GM18858 (cell line): ENCODE measurements around the gene NMB.
"Not testable (repeated sequence)": the region's sequence is repeated elsewhere in the genome, so short reads cannot be mapped to it uniquely, and the experiment has no call there.

ENCODE experiments used
- ATAC-seq: cut with Tn5 transposase; IDR thresholded peaks from one replicate; pipeline ENCODE4 v1.9.1; 2021; ENCODE audit not compliant: unreplicated experiment

Gene NMB

DNA sequence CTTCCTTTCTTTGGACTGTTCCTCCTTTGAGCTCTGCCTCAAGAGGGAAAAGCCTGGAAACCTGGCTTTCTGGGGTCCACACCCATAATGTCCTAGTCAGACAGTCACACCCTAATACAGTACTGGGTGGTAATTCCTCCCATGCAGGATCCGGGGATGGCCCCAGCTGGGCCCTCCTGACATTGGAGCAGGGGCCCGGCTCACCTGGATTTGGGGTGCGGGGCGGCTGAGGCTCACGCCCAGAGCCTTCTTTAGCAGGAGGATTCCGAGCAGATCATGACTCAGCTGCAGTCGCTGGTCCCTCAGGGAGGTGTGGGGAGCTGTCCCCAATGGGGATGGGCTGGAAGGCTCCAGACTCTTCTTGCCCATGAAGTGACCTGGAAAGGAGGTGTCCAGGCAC lies 1.0 kb downstream of the NMB start:
- ATAC-seq = no peak

DNA sequence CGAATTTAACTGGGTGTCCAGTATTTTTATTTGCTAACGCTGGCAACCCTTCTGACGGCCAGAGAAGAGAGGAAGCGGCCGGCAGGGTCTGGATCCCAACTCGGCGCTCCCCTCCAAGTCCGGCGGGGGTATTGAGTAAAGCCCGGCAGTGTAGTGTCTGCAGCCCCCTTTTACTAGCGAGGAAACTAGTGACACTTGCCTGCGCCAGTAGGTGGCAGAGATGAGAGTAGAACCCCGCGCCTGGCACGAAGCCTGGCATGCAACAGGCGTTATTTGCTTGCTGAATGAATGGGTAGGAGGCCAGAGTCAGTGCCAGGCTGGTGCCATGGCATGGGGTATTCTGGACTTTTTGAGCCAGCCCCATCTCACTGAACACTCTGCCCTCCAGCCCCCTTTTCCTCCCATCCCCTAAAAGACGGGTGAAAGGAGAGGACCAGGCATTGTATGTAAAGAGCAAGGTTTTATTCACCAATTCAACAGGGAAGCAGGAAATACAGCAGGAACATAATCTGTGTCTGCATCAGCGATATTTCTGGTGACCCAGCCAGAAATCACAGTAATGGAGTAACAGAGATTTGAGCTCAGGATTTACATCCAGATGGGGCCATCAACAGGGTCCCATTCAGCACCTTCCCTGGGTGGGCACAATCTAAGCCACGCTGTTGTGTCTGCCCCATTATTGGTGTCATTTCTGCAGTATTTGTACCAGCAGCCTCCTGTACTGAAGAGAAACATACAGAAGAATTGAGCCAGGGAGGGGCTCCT lies 3.1 kb downstream of the NMB start:
- no peak for ATAC-seq

DNA sequence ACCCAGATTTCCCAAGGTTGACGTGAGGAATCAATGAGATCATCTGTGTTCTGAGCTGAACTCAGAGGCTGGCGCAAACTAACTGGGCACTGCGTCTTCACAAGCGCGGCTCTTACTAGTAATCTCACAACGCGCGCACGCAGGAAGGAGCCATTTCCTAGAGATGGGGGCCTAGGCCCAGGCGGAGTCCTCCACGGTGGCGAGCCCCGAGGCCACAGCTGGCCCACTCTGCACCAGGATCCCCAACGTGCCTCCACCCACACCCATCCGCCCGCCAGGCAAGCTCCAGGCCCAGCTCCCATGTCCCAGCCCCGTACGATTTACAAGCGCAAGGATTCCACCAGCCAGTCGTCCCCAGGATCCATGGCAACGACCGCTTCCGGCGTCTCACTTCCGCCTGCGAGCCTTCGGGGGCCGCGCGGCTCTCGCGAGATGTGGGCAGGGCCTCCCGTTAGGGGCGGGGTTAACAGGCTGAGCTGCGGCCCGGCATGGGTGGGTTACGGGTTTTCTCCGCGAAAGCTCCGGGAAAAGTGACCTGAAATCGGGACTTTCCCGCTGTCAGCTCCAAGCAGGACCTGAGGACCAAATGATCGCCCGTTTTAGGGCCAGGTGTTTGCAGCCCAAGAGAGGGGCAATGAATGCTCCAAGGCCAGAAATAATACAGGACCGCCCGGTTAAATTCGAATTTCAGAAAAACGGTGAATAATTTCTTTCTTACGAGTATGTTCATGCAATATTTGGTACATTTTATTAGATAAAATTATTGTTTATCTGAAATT lies 3.9 kb downstream of the NMB start, which contains the start of gene WDR73:
TSS of gene WDR73 (minus strand) at position 374 of the 779 bp plus-strand sequence. CDS start at position 365, 9 bp downstream.
- ATAC-seq = peak; percentile 60

DNA sequence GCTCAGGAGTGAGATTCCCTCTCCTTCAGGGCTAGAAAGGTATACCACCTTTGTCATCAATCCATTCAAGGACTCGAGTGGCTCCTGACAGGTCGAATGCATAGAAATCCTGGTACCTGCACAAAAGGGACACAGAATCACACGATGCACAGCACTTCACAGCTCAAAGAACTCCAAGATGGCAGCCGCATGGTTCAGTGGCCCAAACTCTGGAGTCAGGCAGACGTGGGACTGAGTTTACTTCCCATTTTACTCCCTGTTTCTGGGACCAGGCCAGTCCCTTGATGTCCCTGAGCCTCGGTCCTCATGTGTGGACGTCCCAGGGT lies 4.5 kb downstream of the NMB start:
- no peak for ATAC-seq

DNA sequence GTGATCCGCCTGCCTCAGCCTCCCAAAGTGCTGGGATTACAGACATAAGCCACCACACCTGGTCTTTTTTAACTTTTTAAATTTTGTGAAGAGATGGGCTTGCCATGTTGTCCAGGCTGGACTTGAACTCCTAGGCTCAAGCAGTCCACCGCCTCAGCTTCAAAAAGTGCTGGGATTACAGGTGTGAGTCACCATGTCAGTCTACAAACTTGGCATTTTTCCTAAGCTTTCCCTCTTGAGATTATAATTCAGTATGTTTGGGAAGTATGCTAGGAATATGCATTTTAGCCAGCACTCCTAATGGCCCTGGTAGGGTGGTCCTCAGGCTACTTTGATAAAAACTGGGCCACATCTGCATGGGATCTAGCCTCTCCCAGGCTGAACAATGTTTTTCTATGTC lies 8.3 kb downstream of the NMB start:
- no peak for ATAC-seq

DNA sequence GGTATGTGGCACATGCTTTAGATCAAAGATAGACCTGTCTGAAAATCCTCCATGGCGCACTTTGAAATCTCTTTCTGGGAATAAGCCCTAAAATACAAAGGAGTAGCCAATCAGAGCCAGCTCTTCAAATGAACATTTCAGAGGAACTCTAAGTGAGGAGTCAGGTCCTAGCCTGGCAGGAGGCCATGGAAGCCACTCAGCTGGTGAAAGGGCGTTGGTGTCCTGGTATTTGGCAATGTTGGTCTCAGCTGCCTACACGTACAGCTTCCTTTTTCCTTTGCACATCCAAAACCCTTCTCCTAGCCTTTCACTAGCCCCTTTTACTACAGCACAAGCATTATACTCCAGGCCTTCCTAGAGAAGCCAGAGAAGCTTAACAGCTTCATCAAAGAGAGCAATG lies 9.5 kb downstream of the NMB start:
- ATAC-seq = no peak

DNA sequence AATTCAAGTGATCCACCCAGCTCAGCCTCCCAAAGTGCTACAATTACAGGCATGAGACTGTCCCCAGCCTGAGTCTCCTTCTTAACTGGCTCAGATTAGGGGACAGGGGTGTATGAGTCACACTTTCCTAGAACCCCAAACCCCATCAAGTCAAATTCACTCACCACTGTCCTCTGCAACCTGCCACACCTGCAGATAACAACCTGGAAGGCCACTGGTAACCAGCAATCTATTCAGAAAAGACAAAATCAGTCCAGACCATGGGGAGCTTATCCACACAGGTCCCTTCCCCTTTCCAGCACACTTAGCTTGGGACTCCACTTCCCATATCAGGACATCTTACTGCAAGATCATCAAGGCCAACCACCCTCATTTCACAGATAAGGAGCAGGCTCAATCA lies 10.3 kb downstream of the NMB start:
- no peak for ATAC-seq

DNA sequence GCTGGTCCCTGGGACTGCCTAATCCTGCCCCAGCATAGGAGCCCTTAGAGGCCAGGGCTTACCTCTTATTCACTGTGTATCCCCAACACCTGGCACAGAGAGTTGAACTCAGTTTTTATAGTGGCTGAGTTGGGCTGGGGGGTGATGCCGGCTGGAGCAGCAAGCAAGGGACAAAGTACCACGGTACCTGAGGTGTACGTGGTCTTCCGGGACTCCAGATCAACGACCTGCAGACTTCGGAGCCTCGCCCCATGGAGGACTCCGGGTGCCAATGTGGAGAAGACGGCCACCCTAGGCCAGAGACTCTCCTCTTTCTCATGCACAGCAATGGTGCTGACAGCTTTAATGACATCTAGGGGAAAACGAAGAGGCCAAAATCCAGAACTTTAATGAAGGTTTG lies 12.0 kb downstream of the NMB start:
- no peak for ATAC-seq

DNA sequence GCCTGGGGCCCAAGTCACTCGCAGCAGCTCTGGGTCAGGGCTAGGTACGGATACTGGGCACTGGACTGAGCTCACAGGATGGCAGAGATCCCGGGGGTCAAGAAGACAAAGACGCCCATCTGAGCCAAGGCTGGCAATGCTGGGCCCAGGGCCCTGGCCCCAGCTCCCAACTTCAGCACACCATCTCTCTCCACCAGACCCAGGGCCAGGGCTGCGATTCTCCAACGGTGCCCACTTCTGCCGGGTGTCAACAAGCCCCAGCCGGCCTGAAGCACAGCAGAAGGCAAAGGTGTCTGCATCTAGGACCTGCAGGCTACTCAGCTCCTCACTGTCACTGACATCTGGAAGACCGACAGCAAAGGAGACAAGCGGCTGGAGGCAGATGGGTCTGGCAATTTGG lies 12.5 kb downstream of the NMB start:
- no peak for ATAC-seq

DNA sequence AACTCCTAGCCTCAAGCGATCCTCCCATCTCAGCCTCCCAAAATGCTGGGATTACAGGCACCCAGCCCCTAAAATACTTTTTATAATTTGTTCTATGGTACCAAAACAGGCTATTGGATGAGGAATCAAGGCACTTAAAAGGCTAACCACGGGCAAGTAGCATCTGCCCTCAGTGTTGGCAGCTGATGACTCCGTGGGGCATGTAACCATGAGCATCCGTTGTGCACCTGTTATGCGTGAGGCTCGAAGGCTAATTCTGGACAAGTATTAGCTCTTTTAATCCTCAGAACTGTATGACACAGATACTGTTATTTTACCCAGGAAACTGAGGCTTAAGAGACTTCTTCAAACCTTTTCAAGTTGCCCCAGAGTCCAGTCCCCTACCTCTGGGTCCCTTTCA lies 14.2 kb downstream of the NMB start:
- ATAC-seq = no peak

DNA sequence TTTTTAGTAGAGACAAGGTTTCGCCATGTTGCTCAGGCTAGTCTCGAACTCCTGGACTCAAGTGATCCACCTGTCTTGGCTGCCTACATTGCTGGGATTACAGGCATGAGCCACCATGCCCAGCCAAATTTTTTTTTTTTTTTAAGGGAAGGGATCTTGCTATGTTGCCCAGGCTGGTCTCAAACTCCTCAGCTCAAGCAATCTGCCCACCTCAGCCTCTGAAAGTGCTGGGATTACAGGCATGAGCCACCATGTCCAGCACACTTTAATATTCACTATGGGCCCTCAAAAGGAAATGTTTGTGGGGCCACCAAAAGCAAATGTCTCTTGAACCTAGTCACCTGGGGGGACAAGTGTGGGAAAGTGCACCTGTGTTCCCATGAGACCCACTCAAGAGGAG lies 15.4 kb downstream of the NMB start:
- not testable (repeated sequence) for ATAC-seq

DNA sequence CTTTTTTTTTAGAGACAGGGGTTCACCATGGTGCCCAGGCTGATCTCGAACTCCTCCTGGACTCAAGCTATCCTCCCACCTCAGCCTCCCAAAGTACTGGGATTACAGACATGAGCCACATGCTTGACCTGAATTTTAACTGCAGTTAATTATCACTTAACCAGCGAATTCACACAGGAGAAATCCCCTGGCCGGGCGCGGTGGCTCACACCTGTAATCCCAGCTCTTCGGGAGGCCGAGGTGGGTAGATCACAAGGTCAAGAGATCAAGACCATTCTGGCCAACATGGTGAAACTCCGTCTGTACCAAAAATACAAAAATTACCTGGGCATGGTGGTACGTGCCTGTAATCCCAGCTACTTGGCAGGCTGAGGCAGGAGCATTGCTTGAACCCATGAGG lies 16.1 kb downstream of the NMB start:
- not testable (repeated sequence) for ATAC-seq

DNA sequence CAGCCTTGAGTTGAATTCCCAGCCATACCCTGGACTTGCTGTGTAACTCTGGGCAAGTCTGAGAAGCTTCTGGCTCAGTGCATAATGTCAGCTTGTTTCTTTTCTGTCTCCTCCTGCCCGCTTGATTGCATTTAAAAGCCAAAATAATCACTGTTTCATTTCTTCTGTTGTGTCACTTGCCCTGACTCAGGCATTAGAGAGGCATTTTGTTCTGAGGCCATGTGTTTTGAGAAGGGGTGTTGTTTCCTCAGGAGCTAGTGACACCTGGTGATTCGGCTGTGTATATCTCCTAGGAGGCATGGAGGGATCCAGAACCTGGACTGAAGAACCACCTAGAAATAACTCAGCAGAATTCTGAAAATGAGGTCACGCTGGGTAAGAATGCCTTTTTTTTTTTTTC lies 19.9 kb downstream of the NMB start:
- no peak for ATAC-seq

DNA sequence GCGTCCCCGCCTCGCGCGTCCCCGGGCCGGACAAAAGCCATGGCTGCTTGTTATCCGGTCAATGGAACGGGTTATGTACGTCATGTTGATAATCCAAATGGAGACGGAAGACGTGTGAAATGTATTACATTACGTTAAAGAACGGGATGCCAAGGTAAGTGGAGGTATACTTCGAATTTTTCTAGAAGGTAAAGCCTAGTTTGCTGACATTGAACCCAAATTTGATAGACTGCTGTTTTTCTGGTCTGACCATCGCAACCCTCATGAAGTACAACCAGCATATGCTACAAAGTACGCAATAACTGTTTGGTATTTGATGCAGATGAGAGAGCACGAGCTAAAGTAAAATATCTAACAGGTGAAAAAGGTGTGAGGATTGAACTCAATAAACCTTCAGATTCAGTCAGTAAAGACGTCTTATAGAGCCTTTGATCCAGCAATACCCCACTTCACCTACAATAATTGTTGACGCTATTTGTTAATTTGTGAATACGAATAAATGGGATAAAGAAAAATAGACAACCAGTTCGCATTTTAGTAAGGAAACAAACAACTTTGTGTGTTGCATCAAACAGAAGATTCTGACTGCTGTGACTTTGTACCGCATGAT lies 23.7 kb downstream of the NMB start:
- ATAC-seq = no peak

DNA sequence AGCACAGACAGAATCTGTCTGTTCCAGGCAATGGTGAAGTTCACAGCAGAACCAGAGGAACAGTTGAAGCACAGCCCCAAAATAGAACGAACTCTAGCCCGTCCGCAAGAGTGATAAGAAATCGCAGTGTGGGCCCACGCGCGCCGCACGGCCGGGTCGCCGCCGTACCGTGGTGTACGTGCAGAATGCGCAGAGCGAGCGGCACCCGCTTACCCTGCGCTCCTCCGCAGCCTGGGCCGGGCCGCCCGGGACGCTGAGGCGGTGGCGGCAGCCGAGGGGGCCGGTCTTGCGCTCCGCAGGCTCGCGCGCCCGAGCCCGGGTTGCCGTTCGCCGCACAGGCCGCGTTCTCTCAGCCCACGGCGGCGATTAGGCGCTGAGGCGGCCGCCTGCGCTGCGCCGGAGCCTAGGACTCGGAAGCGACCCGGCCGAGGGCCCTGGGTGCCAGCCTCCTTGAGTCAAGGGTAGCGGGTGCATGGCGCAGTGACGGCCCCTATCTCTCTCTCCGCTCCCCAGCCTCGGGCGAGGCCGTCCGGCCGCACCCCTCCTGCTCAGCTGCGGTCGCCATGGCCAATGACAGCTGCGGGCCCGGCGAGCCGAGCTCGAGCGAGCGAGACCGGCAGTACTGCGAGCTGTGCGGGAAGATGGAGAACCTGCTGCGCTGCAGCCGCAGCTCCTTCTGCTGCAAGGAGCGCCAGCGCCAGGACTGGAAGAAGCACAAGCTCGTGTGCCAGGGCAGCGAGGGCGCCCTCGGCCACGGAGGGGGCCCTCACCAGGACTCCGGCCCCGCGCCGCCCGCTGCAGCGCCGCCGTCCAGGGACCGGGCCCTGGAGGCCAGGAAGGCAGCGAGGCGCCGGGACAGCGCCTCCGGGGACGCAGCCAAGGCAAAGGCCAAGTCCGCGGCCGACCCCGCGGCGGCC lies 24.4 kb downstream of the NMB start:
- peak; percentile 35 for ATAC-seq

DNA sequence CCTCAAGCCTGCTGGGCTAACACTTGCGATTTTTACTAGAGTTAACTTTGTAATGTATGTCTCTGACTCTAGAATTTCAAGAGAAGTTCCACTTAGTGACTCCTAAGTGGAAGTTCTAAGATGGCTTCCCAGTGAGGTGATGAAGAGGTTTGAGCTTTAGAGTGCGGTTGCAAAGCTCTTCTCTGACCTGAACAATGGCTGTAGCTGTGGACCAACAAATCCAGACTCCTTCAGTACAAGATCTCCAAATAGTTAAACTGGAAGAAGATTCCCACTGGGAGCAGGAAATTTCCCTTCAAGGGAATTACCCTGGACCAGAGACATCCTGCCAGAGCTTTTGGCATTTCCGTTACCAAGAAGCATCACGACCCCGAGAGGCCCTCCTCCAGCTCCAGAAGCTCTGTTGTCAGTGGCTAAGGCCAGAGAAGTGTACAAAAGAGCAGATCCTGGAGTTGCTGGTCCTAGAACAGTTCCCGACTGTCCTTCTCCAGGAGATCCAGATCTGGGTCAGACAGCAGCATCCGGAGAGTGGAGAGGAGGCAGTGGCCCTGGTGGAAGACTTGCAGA lies 26.2 kb downstream of the NMB start:
- no peak for ATAC-seq

DNA sequence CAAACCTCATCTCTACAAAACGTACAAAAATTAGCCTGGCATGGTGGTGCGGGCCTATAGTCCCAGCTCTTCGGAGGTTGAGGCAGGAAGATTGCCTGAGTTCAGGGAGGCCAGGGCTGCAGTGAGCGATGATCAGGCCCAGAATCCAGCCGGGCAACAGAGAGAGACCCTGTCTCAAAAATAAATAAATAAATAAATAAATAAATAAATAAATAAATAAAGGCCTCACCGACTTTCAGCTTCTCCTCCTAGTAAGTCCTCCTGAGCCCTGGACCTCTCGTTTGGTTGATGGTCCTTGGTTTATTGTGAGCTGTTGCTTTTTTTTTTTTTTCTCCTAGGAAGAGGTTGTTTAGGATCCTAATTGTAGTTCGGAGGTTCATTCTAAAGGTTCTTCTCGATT lies 29.0 kb downstream of the NMB start:
- ATAC-seq = no peak

DNA sequence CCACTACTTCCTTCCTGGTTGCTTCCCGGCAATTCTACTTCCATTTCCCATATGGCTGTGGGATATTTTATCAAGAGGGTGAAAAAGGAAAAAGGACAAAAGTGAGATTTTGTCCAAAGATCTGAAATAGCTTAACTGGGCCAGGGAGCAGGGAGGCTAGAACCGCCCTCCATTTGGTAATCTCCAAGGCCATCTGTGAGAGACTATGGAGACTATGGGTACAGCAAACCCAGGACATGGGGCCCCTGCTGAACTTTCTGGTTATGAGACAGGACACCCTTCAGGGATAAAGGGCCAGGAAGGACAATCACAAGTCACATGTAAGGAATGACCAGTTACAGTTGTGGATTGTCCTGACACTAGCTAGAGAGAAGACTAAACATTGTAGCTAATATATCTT lies 32.9 kb downstream of the NMB start:
- ATAC-seq = no peak

DNA sequence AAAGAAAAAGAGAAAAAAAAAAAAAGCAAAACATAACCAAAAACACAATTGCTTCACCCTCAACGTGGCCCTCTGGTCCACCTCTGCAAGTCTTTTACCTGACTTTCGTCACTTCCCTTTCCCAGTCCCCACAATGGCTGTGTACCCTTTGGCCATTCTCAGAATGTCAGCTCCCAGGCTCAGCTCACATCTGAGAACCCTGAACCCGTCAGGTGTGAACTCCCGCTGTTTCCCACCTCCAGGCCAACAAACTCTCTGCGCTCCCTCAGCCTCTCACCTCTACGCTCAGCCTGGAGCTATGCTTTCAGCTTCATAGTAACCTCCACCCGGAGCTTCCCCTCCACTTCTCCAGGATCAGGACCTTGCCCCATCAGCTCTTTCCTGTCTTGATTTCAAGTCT lies 33.6 kb downstream of the NMB start:
- ATAC-seq = no peak

DNA sequence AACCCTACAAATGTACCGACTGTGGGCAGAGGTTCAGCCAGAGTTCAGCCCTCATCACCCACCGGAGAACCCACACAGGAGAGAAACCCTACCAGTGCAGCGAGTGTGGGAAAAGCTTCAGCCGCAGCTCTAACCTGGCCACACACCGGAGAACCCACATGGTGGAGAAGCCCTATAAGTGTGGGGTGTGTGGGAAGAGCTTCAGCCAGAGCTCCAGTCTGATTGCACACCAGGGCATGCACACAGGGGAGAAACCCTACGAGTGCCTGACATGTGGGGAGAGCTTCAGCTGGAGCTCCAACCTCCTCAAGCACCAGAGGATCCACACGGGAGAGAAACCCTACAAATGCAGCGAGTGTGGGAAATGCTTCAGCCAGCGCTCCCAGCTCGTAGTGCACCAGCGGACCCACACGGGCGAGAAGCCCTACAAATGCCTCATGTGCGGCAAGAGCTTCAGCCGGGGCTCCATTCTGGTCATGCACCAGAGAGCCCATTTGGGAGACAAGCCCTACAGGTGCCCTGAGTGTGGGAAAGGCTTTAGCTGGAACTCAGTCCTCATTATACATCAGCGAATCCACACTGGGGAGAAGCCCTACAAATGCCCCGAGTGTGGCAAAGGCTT lies 36.5 kb downstream of the NMB start:
- no peak for ATAC-seq
